ENCODE data around the gene SBK1. TPM values are rescaled to one million over a fixed set of nuclear protein-coding genes. Genes with fewer than 3 reads are reported as not detected.
"Not testable (repeated sequence)": the region's sequence is repeated elsewhere in the genome, so short reads cannot be mapped to it uniquely, and the experiment has no call there.

SBK1 gene
- total RNA-seq (2014; rRNA removed; shearing (Covaris generic)), result 0.45 and 0.48 TPM in 2 replicates

GRCh38 chr16:28291651-28292626, at the start of gene SBK1:
TSS of gene SBK1 (plus strand) at chr16:28292525. CDS start at chr16:28317392, 24,867 bp downstream.
- DNase-seq (ENCODE audit: low spot score), result peak; percentile 59

GRCh38 chr16:28249483-28249882, 42.8 kb upstream of the SBK1 start:
- not testable (repeated sequence) for DNase-seq (ENCODE audit: low spot score)

GRCh38 chr16:28250999-28251398, 41.3 kb upstream of the SBK1 start:
- DNase-seq (ENCODE audit: low spot score), result no peak

GRCh38 chr16:28254158-28254557, 38.2 kb upstream of the SBK1 start:
- DNase-seq (ENCODE audit: low spot score), result no peak

- DNase-seq (ENCODE audit: low spot score), result no peak
Measured at GRCh38 chr16:28255838-28256237, 36.5 kb upstream of the SBK1 start.

GRCh38 chr16:28257256-28257655, 35.1 kb upstream of the SBK1 start:
- no peak for DNase-seq (ENCODE audit: low spot score)

GRCh38 chr16:28258567-28258966, 33.8 kb upstream of the SBK1 start:
- DNase-seq (ENCODE audit: low spot score), result peak; percentile 27

- DNase-seq (ENCODE audit: low spot score), result no peak
Measured at GRCh38 chr16:28259091-28259780, 33.1 kb upstream of the SBK1 start.

GRCh38 chr16:28259781-28260150, 32.6 kb upstream of the SBK1 start:
- DNase-seq (ENCODE audit: low spot score), result no peak

GRCh38 chr16:28260193-28260592, 32.1 kb upstream of the SBK1 start:
- DNase-seq (ENCODE audit: low spot score), result peak; percentile 13

- DNase-seq (ENCODE audit: low spot score), result no peak
Measured at GRCh38 chr16:28261942-28262341, 30.4 kb upstream of the SBK1 start.

- DNase-seq (ENCODE audit: low spot score), result no peak
Measured at GRCh38 chr16:28263305-28263704, 29.0 kb upstream of the SBK1 start.

GRCh38 chr16:28264656-28265055, 27.7 kb upstream of the SBK1 start:
- peak; percentile 36 for DNase-seq (ENCODE audit: low spot score)

- no peak for DNase-seq (ENCODE audit: low spot score)
Measured at GRCh38 chr16:28265822-28266221, 26.5 kb upstream of the SBK1 start.

GRCh38 chr16:28267356-28267755, 25.0 kb upstream of the SBK1 start:
- DNase-seq (ENCODE audit: low spot score), result no peak

GRCh38 chr16:28273511-28273910, 18.8 kb upstream of the SBK1 start:
- no peak for DNase-seq (ENCODE audit: low spot score)

GRCh38 chr16:28274676-28275075, 17.6 kb upstream of the SBK1 start:
- DNase-seq (ENCODE audit: low spot score), result no peak

GRCh38 chr16:28276301-28276700, 16.0 kb upstream of the SBK1 start:
- no peak for DNase-seq (ENCODE audit: low spot score)

- peak; percentile 76 for DNase-seq (ENCODE audit: low spot score)
Measured at GRCh38 chr16:28277537-28278388, 14.6 kb upstream of the SBK1 start.

- no peak for DNase-seq (ENCODE audit: low spot score)
Measured at GRCh38 chr16:28279006-28279405, 13.3 kb upstream of the SBK1 start.

- DNase-seq (ENCODE audit: low spot score), result no peak
Measured at GRCh38 chr16:28280881-28281836, 11.2 kb upstream of the SBK1 start.

All from A172 (cell line).